ENCODE measurements around the gene CHCHD3. TPM values are rescaled to one million over a fixed set of nuclear protein-coding genes. Genes with fewer than 3 reads are reported as not detected.

Gene CHCHD3
- total RNA-seq, 2 donors from 2014 or later = 36.1 to 43.0 TPM

- ATAC-seq (ENCODE audit: insufficient number of reproducible peaks, low FRiP score, low read depth) (no peak), DNase-seq (ENCODE audit: low spot score) (no peak)
- Histone ChIP-seq H3K9me3 (no peaks in the 10 kb centered on the region), H3K4me1 (ENCODE audit: control insufficient read depth in 1 of 2, low read depth in 2 of 2) (no peaks in the 10 kb centered on the region), H3K36me3 (no peaks in the 10 kb centered on the region), H3K27me3 (replicated peaks; ENCODE audit: insufficient read depth) (no peaks in the 10 kb centered on the region), H3K4me3 (no peak overlapping the region), H3K27ac (no peak overlapping the region)
- TF ChIP-seq CTCF (IDR thresholded peaks at IDR 0.05) = no peak
Observed at GRCh38 chr7:132842478-132842877, 239.4 kb downstream of the CHCHD3 start.

GRCh38 chr7:132840199-132840598, 241.7 kb downstream of the CHCHD3 start:
- ATAC-seq (ENCODE audit: insufficient number of reproducible peaks, low FRiP score, low read depth) (no peak), DNase-seq (ENCODE audit: low spot score) (no peak)
- Histone ChIP-seq H3K4me1 (ENCODE audit: control insufficient read depth in 1 of 2, low read depth in 2 of 2) (no peaks in the 10 kb centered on the region), H3K27ac (no peak overlapping the region), H3K27me3 (replicated peaks; ENCODE audit: insufficient read depth) (no peaks in the 10 kb centered on the region), H3K9me3 (no peaks in the 10 kb centered on the region), H3K4me3 (no peak overlapping the region), H3K36me3 (no peaks in the 10 kb centered on the region)
- no peak for TF ChIP-seq CTCF (IDR thresholded peaks at IDR 0.05)

DNA sequence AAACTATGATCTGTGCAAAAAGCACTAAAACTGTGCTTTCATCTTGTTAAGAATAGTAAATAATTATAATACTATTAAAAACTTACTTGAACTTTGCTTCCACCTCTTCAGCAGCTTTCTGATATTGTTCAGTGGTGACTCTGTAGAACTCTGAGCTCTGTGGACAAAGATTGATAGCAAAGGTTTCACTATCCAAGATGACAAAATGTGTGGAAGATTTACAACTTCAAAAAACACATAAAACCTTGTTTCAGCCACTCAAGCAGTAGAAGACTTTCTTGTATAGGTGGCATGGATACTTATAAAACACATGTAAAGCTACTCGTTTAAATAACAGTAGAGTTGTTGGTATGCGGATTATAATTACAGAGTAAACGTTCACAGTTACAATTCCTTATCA, 243.6 kb downstream of the CHCHD3 start:
- no peaks in the 10 kb centered on the region for H3K36me3 ChIP-seq
- DNase-seq (ENCODE audit: low spot score) = no peak

DNA sequence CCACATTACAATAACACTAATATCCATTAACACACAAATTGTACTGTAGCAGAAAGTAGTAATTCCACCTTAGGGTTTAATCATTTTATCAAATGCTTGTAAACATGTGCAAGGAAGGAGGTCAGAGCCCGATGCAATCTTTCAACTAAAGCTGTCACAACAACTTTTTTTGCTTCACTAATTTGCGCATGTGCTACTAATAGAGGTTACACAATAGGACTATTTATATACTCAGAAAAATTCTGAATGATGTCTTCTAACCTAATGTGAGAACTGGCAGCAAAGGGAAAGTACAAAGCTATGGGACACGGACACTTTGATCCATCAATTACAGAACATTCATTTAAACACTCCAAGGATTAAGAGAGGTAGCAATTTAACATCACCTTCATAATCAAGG, 244.4 kb downstream of the CHCHD3 start:
- DNase-seq (ENCODE audit: low spot score) = no peak
- TF ChIP-seq CTCF (IDR thresholded peaks at IDR 0.05) = no peak
- H3K4me1 ChIP-seq (ENCODE audit: control insufficient read depth in 1 of 2, low read depth in 2 of 2) = no peaks in the 10 kb centered on the region
- no peaks in the 10 kb centered on the region for H3K9me3 ChIP-seq
- no peaks in the 10 kb centered on the region for H3K36me3 ChIP-seq
- no peak overlapping the region for H3K4me3 ChIP-seq
- no peak for ATAC-seq (ENCODE audit: insufficient number of reproducible peaks, low FRiP score, low read depth)
- H3K27me3 ChIP-seq (replicated peaks; ENCODE audit: insufficient read depth) = no peaks in the 10 kb centered on the region
- H3K27ac ChIP-seq = no peak overlapping the region

More for the DNA sequence above, 243.6 kb downstream of the CHCHD3 start:
- no peak for ATAC-seq (ENCODE audit: insufficient number of reproducible peaks, low FRiP score, low read depth)
- no peak overlapping the region for H3K27ac ChIP-seq
- TF ChIP-seq CTCF (IDR thresholded peaks at IDR 0.05) = no peak
- no peaks in the 10 kb centered on the region for H3K4me1 ChIP-seq (ENCODE audit: control insufficient read depth in 1 of 2, low read depth in 2 of 2)
- no peaks in the 10 kb centered on the region for H3K9me3 ChIP-seq
- H3K27me3 ChIP-seq (replicated peaks; ENCODE audit: insufficient read depth) = no peaks in the 10 kb centered on the region
- H3K4me3 ChIP-seq = no peak overlapping the region

DNA sequence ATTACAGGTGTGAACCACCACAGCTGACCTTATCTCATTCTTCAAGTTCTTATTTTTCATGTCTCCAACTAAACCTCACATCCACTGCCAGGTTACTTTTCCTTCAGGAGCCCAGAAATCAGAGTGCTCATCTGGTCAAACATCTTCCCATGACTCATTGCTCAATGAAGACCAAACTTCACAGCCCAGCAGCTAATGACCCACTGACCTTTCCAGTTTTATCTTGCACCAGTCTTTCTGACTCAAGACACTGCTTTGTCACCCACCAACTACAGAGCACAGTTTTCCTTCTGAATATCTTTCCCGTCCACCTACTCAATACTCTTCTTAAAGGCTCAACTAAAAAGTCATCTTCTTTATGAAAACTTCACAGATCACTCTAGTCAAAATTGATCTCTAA, 245.1 kb downstream of the CHCHD3 start:
- no peak for ATAC-seq (ENCODE audit: insufficient number of reproducible peaks, low FRiP score, low read depth)
- TF ChIP-seq CTCF (IDR thresholded peaks at IDR 0.05) = no peak
- Histone ChIP-seq H3K4me1 (ENCODE audit: control insufficient read depth in 1 of 2, low read depth in 2 of 2) (no peaks in the 10 kb centered on the region), H3K9me3 (no peaks in the 10 kb centered on the region), H3K4me3 (no peak overlapping the region), H3K27me3 (replicated peaks; ENCODE audit: insufficient read depth) (no peaks in the 10 kb centered on the region), H3K36me3 (no peaks in the 10 kb centered on the region), H3K27ac (no peak overlapping the region)
- DNase-seq (ENCODE audit: low spot score) = no peak

Measured in thoracic aorta (tissue), 2 donors.